Measurements from ENCODE around the gene MRC1.
"Not testable (repeated sequence)": the region's sequence is repeated elsewhere in the genome, so short reads cannot be mapped to it uniquely, and the experiment has no call there.

Gene MRC1

GRCh38 chr10:17882557-17882956 lies 73.4 kb downstream of the MRC1 start:
- no peak overlapping the region for H3K27ac ChIP-seq
- DNase-seq (ENCODE audit: low read depth, low spot score), result no peak

DNA sequence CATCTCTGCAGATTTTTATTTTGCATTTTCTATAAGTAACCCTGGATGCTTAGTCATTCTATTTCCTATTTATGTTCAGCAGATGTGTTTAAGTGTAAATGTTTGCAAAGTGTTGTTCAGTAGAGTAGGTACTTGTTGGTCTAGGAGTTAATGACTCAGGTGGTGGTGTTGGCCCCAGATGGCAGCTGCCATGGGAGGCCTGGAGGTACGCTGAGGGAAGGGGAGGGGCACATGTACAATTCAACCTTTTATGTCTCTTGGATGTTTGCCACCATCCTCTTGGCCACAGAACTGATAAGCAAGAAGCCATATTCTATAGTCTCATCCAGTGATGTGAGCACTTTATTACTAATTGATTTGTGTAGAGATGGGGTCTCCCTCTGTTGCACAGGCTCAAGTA lies 74.5 kb downstream of the MRC1 start:
- no peak overlapping the region for H3K27ac ChIP-seq
- DNase-seq (ENCODE audit: low read depth, low spot score), result no peak

- no peak overlapping the region for H3K27ac ChIP-seq
- no peak for DNase-seq (ENCODE audit: low read depth, low spot score)
Observed at GRCh38 chr10:17888189-17888588, 79.0 kb downstream of the MRC1 start.

DNA sequence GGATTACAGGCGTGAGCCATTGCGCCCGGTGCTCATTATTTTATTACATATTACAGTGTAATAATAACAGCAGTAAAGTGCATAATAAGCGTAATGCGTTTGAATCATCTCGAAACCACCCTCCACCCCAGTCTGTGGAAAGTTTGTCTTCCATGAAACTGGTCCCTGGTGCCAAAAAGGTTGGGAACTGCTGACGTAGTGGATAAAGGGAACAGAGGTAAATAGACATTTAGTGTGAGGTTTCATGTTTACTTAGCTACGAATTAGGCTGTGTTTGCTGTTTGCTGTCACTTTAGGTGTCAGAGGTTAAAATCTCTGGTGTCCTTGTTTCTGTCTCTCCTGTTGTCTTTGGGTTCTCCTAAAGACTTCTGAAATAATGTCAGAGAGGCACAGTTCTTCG lies 82.3 kb downstream of the MRC1 start:
- no peak overlapping the region for H3K27ac ChIP-seq
- DNase-seq (ENCODE audit: low read depth, low spot score), result no peak

- no peak for DNase-seq (ENCODE audit: low read depth, low spot score)
- H3K27ac ChIP-seq, result no peak overlapping the region
Observed at GRCh38 chr10:17904564-17904963, 95.4 kb downstream of the MRC1 start.

DNA sequence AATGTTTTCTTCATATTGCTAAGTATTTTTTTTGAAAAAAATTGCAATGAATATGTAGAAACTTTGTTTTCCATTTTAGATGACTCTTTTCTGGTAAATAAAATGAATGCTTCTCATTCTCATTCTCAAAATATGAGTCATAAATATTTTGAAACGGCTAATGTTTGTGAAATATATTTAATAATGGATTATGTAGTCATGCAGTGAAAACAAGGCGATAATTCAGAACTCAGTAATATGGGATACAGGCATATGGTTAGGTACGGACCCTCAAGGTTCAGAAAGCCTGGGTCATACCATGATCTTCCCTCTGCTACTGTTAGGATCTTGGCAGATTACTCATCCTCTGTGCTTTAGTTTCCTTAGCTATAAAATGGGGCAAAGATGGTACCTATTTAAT lies 96.3 kb downstream of the MRC1 start:
- no peak for DNase-seq (ENCODE audit: low read depth, low spot score)

GRCh38 chr10:17906002-17906401 lies 96.9 kb downstream of the MRC1 start:
- H3K27ac ChIP-seq, result no peak overlapping the region
- no peak for DNase-seq (ENCODE audit: low read depth, low spot score)

More for the DNA sequence above, 96.3 kb downstream of the MRC1 start:
- H3K27ac ChIP-seq, result no peak overlapping the region

GRCh38 chr10:17907641-17908040 lies 98.5 kb downstream of the MRC1 start:
- DNase-seq (ENCODE audit: low read depth, low spot score), result no peak
- H3K27ac ChIP-seq, result no peak overlapping the region

DNA sequence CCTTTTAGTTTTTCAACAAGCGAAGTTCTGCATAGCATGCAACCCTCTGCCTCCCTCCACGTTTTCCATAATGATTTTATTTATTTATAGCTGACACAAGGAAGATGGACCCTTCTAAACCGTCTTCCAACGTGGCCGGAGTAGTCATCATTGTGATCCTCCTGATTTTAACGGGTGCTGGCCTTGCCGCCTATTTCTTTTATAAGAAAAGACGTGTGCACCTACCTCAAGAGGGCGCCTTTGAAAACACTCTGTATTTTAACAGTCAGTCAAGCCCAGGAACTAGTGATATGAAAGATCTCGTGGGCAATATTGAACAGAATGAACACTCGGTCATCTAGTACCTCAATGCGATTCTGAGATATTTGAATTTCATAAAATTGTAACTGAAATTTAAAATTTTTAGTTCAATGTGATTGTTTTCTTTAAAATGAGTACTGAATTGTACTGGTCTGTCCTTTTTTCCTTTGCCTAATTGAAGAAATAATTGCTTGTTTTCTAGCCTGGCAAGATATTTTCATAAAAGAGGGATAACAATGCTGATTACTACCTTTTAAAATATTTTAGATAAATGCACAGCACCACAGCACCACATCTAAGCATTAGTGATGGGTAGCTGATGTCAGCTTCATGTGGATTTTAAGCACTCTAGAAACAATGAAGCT lies 101.1 kb downstream of the MRC1 start:
- no peak for DNase-seq (ENCODE audit: low read depth, low spot score)
- H3K27ac ChIP-seq, result no peak overlapping the region

DNA sequence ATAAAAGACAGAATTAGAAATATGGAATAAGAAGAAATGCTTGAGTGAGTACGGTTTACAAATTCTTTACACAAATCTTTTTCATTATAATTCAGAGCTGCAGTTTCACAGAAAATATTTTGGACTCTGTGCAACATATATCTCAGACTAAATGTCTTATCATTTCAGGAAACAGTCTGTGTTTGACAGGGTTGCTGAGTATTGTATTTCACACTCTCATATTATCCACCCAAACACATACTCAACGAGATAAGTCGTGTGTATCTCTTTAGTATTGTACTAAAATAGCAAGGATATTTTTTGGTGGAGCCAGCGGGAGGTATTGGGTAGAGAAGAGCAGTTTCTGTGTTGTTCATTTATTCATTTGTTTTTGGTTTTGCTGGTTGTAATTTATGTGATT lies 103.6 kb downstream of the MRC1 start:
- H3K27ac ChIP-seq, result no peak overlapping the region

GRCh38 chr10:17913604-17914003 lies 104.5 kb downstream of the MRC1 start:
- no peak for DNase-seq (ENCODE audit: low read depth, low spot score)
- no peak overlapping the region for H3K27ac ChIP-seq

More for the DNA sequence above, 103.6 kb downstream of the MRC1 start:
- no peak for DNase-seq (ENCODE audit: low read depth, low spot score)

DNA sequence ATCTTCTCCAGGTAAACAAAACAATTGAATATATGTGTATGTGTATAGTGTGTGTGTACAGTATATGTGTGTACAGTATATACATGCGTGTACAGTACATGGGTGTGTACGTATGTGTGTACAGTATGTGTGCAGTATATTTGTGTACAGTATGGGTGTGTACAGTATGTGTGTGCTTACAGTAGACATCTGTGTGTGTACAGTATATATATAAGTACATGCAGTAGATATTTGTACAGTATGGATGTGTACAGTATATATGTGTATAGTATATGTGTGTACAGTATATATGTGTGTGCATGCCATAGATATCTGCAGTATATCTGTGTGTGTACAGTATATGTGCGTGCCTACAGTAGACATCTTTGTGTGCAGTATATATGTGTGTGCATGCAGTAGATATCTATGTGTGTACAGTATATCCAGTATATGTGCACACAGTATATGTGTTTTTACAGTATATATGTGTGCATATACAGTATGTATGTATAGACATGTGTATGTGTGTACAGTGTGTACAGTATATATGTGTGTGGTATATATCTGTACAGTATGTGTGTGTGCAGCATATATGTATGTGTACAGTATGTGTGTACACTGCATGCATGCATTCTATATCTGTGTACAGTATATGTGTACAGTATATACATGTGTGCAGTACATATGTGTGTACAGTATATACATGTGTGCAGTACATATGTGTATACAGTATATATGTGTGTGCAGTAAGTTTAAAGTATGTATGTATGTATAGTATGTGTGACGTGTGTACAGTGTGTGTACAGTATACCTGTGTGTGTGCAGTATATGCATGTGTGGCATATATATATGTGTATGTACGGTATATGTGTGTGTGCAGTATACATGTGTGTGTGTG lies 105.3 kb downstream of the MRC1 start:
- no peak overlapping the region for H3K27ac ChIP-seq
- no peak for DNase-seq (ENCODE audit: low read depth, low spot score)

DNA sequence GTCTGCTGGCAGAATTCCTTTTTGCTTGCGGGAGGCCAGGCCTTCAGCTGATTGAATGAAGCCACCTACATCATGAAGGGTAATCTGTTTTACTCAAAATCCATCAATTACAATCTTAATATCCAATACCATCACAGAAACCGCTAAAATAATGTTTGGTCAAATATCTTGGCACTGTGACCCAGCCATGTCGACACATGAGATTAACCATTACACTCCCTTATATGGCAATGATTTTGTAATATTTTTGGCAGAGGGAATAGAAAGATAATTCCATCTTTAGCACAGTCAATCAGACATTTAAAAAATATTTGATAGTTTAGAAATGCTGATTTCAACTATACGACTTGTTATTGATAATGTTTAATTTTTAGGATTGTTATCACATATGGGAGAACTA lies 106.0 kb downstream of the MRC1 start:
- DNase-seq (ENCODE audit: low read depth, low spot score), result no peak
- no peak overlapping the region for H3K27ac ChIP-seq

- no peak for DNase-seq (ENCODE audit: low read depth, low spot score)
- no peak overlapping the region for H3K27ac ChIP-seq
Observed at GRCh38 chr10:17918187-17918903, 109.2 kb downstream of the MRC1 start.

- DNase-seq (ENCODE audit: low read depth, low spot score), result no peak
- no peak overlapping the region for H3K27ac ChIP-seq
Observed at GRCh38 chr10:17921378-17921777, 112.2 kb downstream of the MRC1 start.

GRCh38 chr10:17923728-17924127 lies 114.6 kb downstream of the MRC1 start:
- DNase-seq (ENCODE audit: low read depth, low spot score), result peak; percentile 95
- peak overlapping the region; percentile 86 for H3K27ac ChIP-seq

DNA sequence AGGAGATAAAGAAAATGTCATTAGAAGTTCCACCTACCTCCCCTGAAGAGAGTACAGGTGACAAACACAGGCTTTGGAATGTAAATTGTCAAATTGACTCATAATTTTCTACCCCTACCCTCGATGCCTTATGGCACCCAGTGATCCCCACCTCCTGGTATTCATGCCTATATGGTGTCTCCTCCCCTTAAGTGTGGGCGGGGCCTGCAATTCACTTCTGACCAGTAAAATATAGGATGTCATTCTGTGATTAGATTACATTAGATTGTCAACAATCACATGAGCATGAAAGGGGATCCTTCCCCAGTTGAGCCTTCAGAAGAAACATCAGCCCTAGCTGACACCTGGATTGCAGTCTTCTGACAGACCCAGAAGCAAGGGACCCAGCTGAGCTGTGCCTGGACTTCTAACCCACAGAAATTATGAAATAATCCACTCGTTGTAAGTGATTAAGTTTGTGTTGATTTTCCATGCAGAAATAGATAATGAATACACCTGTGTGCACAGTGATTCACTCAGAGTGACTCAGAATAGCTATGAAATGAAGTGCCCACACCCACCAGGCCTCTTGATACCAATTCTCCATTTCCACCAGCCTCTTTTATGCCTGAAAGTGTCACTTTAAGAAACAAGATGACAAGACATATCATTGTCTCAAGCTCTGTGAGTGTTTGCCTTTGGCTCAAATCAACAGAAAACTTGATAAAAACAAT lies 134.0 kb downstream of the MRC1 start:
- peak; percentile 16 for DNase-seq (ENCODE audit: low read depth, low spot score)
- peak overlapping the region; percentile 32 for H3K27ac ChIP-seq

- not testable (repeated sequence) for DNase-seq (ENCODE audit: low read depth, low spot score); H3K27ac ChIP-seq
Observed at GRCh38 chr10:17950269-17950668, 141.1 kb downstream of the MRC1 start.

DNA sequence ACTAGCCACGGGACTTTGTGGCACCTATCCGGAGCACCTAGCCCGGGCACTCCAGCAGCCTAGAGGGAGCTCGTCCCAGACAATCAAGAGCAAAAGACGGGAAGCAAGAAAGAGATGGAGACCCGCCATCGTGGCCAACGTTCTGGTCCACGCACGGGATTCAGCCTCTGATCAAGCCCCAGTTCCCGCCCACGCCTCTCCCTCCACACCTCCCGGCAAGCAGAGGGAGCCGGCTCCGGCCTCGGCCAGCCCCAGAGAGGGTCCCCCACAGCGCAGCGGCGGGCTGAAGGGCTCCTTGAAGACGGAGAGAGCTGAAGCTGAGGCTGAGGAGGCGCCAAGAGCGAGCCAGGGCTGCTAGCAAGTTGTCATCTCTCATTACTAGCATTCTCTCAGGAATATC lies 141.6 kb downstream of the MRC1 start:
- DNase-seq (ENCODE audit: low read depth, low spot score), result no peak
- H3K27ac ChIP-seq, result no peak overlapping the region

GRCh38 chr10:17951868-17952371 lies 142.8 kb downstream of the MRC1 start, which contains the start of gene SLC39A12:
SLC39A12 (plus strand) TSS chr10:17951918; CDS start chr10:17953277, 1,359 bp downstream.
- peak; percentile 54 for DNase-seq (ENCODE audit: low read depth, low spot score)
- peak within 1 kb of the TSS; percentile 29 for H3K27ac ChIP-seq
